Fibroblast of gingiva (primary cell): Measurements from ENCODE around the gene C3orf33.

Experiments used
- DNase-seq: peaks from one replicate; pipeline ENCODE4 v3.0.0-alpha.2; 2011; ENCODE audit warnings: low read depth

C3orf33 gene

GRCh38 chr3:155741603-155742002 lies 64.5 kb downstream of the C3orf33 start:
- no peak for DNase-seq

- no peak for DNase-seq
These were observed 65.0 kb downstream of the C3orf33 start for GRCh38 chr3:155741101-155741500.

GRCh38 chr3:155739154-155739553 lies 66.9 kb downstream of the C3orf33 start:
- no peak for DNase-seq

DNA sequence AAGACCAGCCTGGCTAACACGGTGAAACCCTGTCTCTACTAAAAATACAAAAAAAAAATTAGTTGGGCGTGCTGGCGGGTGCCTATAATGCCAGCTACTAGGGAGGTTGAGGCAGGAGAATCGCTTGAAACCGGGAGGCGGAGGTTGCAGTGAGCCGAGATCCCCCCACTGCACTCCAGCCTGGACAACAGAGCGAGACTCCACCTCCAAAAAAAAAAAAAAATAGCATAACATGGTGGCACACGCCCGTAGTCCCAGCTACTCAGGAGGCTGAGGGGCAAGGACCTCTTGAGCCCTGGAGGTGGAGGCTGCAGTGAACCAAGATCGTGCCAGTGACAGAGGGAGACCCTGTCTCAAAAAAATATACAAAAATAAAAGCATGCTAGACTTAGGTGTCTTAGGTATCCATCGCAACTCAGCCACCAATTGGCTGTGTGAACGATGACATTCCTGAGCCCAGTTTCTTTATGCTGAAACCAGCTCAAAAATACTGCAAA lies 67.5 kb downstream of the C3orf33 start:
- no peak for DNase-seq

GRCh38 chr3:155737844-155738460 lies 68.1 kb downstream of the C3orf33 start:
- no peak for DNase-seq

DNA sequence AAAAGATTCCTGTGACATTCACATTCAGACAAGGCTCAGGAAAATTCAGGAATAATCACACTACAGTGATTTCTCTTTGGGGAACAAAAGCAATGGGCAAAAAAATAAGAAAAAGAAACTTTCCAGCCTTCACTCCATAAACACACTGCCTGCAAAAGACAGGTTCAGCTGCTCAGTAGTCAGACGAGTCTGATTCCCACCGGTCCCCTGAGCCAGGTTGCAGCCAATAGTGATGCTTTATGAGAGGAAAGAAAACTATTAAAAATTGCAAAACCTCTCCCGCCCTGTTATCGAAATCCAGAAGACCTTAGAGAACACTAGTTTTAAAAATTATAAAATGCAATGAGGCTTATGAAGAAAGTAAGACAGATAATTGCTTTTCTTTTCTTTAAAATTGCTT lies 69.7 kb downstream of the C3orf33 start:
- no peak for DNase-seq

GRCh38 chr3:155730843-155731242 lies 75.2 kb downstream of the C3orf33 start:
- no peak for DNase-seq

GRCh38 chr3:155727836-155728235 lies 78.2 kb downstream of the C3orf33 start:
- no peak for DNase-seq

DNA sequence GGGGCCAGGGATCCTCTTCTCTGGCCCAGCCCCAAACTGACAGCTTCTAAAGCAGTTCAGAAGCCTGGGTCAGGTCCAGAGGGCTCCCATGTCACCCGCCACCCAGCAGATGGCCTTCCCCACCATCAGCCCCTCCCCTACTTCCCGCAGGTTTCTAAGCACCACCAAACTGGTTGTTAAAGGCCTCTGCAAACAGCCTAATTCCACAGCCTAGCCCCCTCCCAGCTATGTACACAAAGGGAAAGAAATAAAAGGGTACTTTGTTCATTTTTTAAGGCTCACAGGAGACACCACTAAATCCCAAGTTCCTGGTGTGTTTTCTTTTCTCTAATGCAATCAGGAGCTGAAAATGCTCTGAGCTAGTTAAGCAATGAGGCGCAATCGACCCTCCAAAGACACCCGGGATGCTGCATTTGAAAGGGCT lies 91.8 kb downstream of the C3orf33 start:
- DNase-seq = no peak
